Muscle of back (tissue), 11 donors: ENCODE measurements around the gene MPST. TPM values are rescaled to one million over a fixed set of nuclear protein-coding genes. Genes with fewer than 3 reads are reported as not detected.

Experiments used
- DNase-seq, 3 donors: peaks; one replicate each; pipeline versions ENCODE4 v3.0.0 to v3.0.0-alpha.2; 2013
- polyA plus RNA-seq, 10 donors: library from polyadenylated mRNA; unstranded; fragments of 120-200 nt; gene quantifications; one replicate each; pipeline ENCODE4 v1.2.1, GENCODE V29; 2013; ENCODE audit not compliant: insufficient read length in 10 of 10

The MPST gene
- polyA plus RNA-seq, 10 donors: 30.9 to 53.0 (median 42.7) TPM

GRCh38 chr22:37075822-37076433, 56.4 kb downstream of the MPST start:
- DNase-seq: no peak

DNA sequence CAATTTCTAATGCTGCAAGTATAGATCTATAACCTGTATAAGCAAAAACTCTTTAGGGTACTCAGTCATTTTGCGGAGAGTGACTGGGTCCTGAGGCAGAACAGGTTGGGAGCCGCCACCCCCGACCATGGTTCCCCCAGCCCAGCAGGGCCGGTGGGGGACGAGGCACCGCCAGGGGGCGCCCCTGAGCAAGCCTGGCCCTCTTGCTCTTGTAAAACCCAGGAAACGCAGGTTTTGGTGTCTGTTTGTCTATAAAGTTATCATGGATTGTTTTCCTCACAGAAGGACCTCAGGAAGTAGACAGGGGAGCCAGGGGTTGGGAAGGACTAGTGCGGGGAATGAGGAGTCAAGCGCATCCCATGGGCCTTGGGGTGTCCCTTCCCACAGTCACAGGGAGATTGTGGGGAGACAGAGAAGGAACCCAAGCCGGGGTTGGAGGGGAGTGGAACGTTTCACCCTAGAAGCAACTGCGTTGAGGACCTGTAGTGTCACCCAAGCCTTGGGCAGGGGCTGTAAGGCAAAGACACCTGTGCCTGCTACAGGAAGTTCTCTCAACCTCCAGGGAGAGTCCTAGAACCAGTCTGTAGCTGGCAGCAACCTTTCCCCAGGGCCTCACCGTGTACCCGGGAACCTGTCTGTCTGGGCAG, 58.4 kb downstream of the MPST start:
- DNase-seq: peak in 2 of 3 donors; percentile 55 to 68

DNA sequence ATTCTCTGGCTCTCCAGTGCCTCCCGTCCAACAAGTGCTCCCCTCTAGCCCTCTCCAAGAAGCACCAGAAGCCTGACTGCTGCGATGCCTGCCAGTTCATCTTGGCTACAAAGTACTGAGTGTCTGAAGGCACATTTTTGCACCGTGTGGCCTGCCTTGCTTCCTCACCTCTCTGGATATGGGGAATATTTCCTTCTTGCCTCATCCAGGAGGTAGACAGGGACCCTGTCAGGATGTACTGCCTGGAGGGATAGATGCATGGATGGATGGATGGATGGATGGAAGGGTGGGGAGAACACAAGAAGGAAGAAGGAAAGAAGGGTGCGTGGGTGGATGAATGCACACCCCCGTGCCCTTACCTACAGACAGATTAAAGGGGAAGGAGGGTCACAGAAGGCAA, 59.6 kb downstream of the MPST start:
- no peak for DNase-seq

Other genes starting within 250 kb of the MPST start
- 10 to 100 TPM; 19.2 to 31.2 (median 25.1) TPM for gene IFT27, start 243.6 kb upstream of the MPST start, polyA plus RNA-seq
- 10 to 100 TPM in 4 of 10 donors, 1 to 10 TPM in 6; 5.4 to 14.3 (median 9.1) TPM for gene PVALB, start 202.7 kb upstream of the MPST start, polyA plus RNA-seq
- gene NCF4, start 158.7 kb upstream of the MPST start, polyA plus RNA-seq: 1 to 10 TPM; 2.9 to 6.8 (median 3.9) TPM
- 1 to 10 TPM; 1.7 to 3.5 (median 2.4) TPM for gene CSF2RB, start 106.1 kb upstream of the MPST start, polyA plus RNA-seq
- 10 to 100 TPM; 11.3 to 18.4 (median 15.3) TPM for gene TST, start 295 bp upstream of the MPST start, polyA plus RNA-seq
- 10 to 100 TPM; 11.2 to 23.3 (median 16.5) TPM for gene KCTD17, start 32.0 kb downstream of the MPST start, polyA plus RNA-seq
- under 1 TPM in 7 of 10 donors, not detected in 3; 0.07 to 0.17 (median 0.12) TPM for gene TMPRSS6, start 90.0 kb downstream of the MPST start, polyA plus RNA-seq
- 1 to 10 TPM in 7 of 10 donors, under 1 TPM in 3; 0.71 to 3.6 (median 1.7) TPM for gene IL2RB, start 130.2 kb downstream of the MPST start, polyA plus RNA-seq
- gene C1QTNF6, start 168.5 kb downstream of the MPST start, polyA plus RNA-seq: 10 to 100 TPM; 14.3 to 23.4 (median 18.9) TPM
- under 1 TPM in 4 of 10 donors, not detected in 6; 0.09 to 0.15 (median 0.13) TPM for gene SSTR3, start 192.7 kb downstream of the MPST start, polyA plus RNA-seq
- 10 to 100 TPM in 2 of 10 donors, 1 to 10 TPM in 8; 4.5 to 26.8 (median 6.9) TPM for gene RAC2, start 224.5 kb downstream of the MPST start, polyA plus RNA-seq